HepG2 (cell line): ENCODE measurements around the gene MAGI1. TPM values are rescaled to one million over a fixed set of nuclear protein-coding genes. Genes with fewer than 3 reads are reported as not detected.

Source experiments
- ELF3 ChIP-seq: IDR thresholded peaks from 2 replicates; pipeline ENCODE4 v1.6.1; 2016; ENCODE audit warnings: missing genetic modification reagents, missing compliant biosample characterization
- FOXP1 ChIP-seq, 2 experiments: fragments of 450-650 bp in 1 of 2; IDR thresholded peaks; 2 replicates each; pipeline ENCODE4 v1.6.1; 2017 to 2018; ENCODE audit warnings: antibody characterized with exemption in 1 of 2
- KAT2B ChIP-seq: fragments of 150-350 bp; IDR thresholded peaks from 2 replicates; pipeline ENCODE4 v1.6.1; 2014; ENCODE audit warnings: low read depth, low read length, borderline replicate concordance
- LCORL ChIP-seq, 2 experiments: fragments of 450-650 bp in 1 of 2; sonication (generic) in 1 of 2; formaldehyde crosslinking in 1 of 2; IDR thresholded peaks; 2 replicates each; pipeline versions ENCODE4 v1.5.0 to v1.6.1; 2017 to 2020; ENCODE audit warnings: antibody characterized with exemption in 1 of 2, missing genetic modification reagents in 1 of 2
- MATR3 ChIP-seq: sonication (generic); formaldehyde crosslinking; IDR thresholded peaks from 2 replicates; pipeline ENCODE4 v1.4.0; 2020; ENCODE audit warnings: missing genetic modification reagents
- ONECUT2 ChIP-seq: sonication (generic); formaldehyde crosslinking; IDR thresholded peaks from 2 replicates; pipeline ENCODE4 v1.4.0; 2020; ENCODE audit warnings: missing genetic modification reagents
- RARA ChIP-seq: IDR thresholded peaks from 2 replicates; pipeline ENCODE4 v1.6.1; 2016; ENCODE audit warnings: missing genetic modification reagents, missing compliant biosample characterization
- TEAD3 ChIP-seq: optimal IDR thresholded peaks from 2 replicates; pipeline ENCODE3; 2016; ENCODE audit warnings: borderline replicate concordance
- YEATS4 ChIP-seq: sonication (generic); formaldehyde crosslinking; IDR thresholded peaks from 2 replicates; pipeline ENCODE4 v1.4.0; 2020; ENCODE audit warnings: missing genetic modification reagents, borderline replicate concordance
- ZEB1 ChIP-seq: IDR thresholded peaks from 2 replicates; pipeline ENCODE4 v1.6.1; 2012; ENCODE audit warnings: mild to moderate bottlenecking, low read depth, inconsistent platforms; ENCODE audit not compliant: insufficient replicate concordance
- ZFAT ChIP-seq: sonication (generic); formaldehyde crosslinking; conservative IDR thresholded peaks from 2 replicates; pipeline ENCODE4 v1.8.1; 2023; ENCODE audit warnings: missing genetic modification reagents, inconsistent platforms
- ZNF556 ChIP-seq: sonication (generic); formaldehyde crosslinking; IDR thresholded peaks from 2 replicates; pipeline ENCODE4 v1.4.0; 2020; ENCODE audit warnings: mild to moderate bottlenecking, missing genetic modification reagents, borderline replicate concordance
- ZNF570 ChIP-seq: sonication (generic); formaldehyde crosslinking; IDR thresholded peaks from 2 replicates; pipeline ENCODE4 v1.4.0; 2020; ENCODE audit warnings: mild to moderate bottlenecking, missing genetic modification reagents, borderline replicate concordance
- ZNF572 ChIP-seq: sonication (generic); formaldehyde crosslinking; IDR thresholded peaks from 2 replicates; pipeline ENCODE4 v1.5.1; 2020; ENCODE audit warnings: mild to moderate bottlenecking, missing genetic modification reagents
- ZNF670 ChIP-seq: sonication (generic); formaldehyde crosslinking; IDR thresholded peaks from 2 replicates; pipeline ENCODE4 v1.8.0; 2022; ENCODE audit warnings: mild to moderate bottlenecking, missing genetic modification reagents, borderline replicate concordance
- polyA plus RNA-seq, 8 experiments: library from polyadenylated mRNA; depleted of rRNA in 3 of 8; stranded (reverse) in 7 of 8; unstranded in 1 of 8; fragments of >200 nt; fragmentation: Illumina TruSeq in 4 of 8; extraction: Trizol in 4 of 8; gene quantifications; 2 replicates each; pipeline versions ENCODE4 v1.2.1 to v1.2.3, GENCODE V29; 2011 to 2016; ENCODE audit warnings: low read depth in 4 of 8, missing spikeins in 1 of 8, mixed read lengths in 1 of 8; ENCODE audit not compliant: insufficient read depth in 1 of 8
- total RNA-seq, 5 experiments: library from RNA; depleted of rRNA; stranded (reverse); fragments of >200 nt; fragmentation: Illumina TruSeq; extraction: Trizol; gene quantifications; 2 replicates each; pipeline ENCODE4 v1.2.3, GENCODE V29; 2016; ENCODE audit warnings: low read depth in 1 of 5
- TF ChIP-seq, protein P1 (sequence below): sonication (generic); formaldehyde crosslinking; IDR thresholded peaks from 2 replicates; pipeline ENCODE4 v1.4.0; 2020; ENCODE audit warnings: low read depth, missing genetic modification reagents
- TF ChIP-seq, protein P2 (sequence below): sonication (generic); formaldehyde crosslinking; conservative IDR thresholded peaks from 2 replicates; pipeline ENCODE4 v1.4.0; 2020; ENCODE audit warnings: missing genetic modification reagents
- TF ChIP-seq, protein P3 (sequence below): sonication (generic); formaldehyde crosslinking; IDR thresholded peaks from 2 replicates; pipeline ENCODE4 v1.4.0; 2020; ENCODE audit warnings: missing genetic modification reagents, low read depth, mild to moderate bottlenecking, borderline replicate concordance
- TF ChIP-seq, protein P4 (sequence below): sonication (generic); formaldehyde crosslinking; IDR thresholded peaks from 2 replicates; pipeline ENCODE4 v1.4.0; 2020; ENCODE audit warnings: missing genetic modification reagents, borderline replicate concordance
- TF ChIP-seq, protein P5 (sequence below): sonication (generic); formaldehyde crosslinking; IDR thresholded peaks from 2 replicates; pipeline ENCODE4 v1.4.0; 2020; ENCODE audit warnings: missing genetic modification reagents

Gene MAGI1
- total and polyA plus RNA-seq, 2 of the 13 experiments (the other 11 are each of a cell fraction or from before 2014, with no cell fraction given), result 22.2 to 26.0 TPM

DNA sequence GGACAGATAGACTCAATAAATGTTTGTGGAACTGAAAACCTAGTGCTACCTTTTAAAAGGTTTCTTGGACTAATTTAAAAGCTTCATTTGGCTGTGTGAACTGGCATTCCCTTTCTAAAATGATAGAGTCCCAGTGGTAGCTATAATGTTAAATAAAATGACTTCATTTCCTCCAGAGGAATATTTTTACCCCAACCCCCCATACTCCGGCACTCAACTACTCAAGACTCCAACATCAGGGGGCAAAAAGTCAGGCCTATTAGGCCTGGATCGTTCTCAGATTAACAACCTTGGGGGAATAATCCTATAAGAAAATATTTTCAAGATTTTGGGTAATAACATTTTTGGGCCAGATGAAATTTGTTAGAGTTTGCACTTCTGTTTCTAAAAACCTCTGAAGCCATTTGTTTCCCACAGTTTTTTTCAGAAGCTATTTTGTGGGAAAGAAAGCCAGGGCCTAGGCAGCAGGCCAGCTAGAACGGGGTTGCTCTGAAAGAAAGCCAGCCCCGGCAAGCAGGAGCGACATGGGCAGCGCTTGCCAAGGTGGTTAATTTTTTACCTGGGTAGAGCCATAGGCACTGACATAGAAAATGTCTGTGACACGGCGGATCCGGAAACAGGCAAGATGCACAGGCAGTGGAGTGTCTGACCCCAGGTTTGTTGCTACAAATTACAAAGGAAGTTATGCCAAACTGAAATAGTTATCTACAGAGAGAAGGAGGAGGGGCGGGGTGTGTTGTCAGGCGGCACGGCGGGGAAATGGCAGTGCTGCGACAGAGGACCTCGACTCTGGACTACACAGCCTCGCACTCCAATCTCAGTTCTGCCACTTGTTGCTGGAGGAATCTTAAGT, 84.6 kb downstream of the MAGI1 start (continued):
- TF ChIP-seq, protein P1, sequence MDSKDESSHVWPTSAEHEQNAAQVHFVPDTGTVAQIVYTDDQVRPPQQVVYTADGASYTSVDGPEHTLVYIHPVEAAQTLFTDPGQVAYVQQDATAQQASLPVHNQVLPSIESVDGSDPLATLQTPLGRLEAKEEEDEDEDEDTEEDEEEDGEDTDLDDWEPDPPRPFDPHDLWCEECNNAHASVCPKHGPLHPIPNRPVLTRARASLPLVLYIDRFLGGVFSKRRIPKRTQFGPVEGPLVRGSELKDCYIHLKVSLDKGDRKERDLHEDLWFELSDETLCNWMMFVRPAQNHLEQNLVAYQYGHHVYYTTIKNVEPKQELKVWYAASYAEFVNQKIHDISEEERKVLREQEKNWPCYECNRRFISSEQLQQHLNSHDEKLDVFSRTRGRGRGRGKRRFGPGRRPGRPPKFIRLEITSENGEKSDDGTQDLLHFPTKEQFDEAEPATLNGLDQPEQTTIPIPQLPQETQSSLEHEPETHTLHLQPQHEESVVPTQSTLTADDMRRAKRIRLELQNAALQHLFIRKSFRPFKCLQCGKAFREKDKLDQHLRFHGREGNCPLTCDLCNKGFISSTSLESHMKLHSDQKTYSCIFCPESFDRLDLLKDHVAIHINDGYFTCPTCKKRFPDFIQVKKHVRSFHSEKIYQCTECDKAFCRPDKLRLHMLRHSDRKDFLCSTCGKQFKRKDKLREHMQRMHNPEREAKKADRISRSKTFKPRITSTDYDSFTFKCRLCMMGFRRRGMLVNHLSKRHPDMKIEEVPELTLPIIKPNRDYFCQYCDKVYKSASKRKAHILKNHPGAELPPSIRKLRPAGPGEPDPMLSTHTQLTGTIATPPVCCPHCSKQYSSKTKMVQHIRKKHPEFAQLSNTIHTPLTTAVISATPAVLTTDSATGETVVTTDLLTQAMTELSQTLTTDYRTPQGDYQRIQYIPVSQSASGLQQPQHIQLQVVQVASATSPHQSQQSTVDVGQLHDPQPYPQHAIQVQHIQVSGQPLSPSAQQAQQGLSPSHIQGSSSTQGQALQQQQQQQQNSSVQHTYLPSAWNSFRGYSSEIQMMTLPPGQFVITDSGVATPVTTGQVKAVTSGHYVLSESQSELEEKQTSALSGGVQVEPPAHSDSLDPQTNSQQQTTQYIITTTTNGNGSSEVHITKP (CRISPR knock-in tag), result no peak
- no peak for TF ChIP-seq KAT2B
- no peak for TF ChIP-seq MATR3
- TF ChIP-seq, protein P2, sequence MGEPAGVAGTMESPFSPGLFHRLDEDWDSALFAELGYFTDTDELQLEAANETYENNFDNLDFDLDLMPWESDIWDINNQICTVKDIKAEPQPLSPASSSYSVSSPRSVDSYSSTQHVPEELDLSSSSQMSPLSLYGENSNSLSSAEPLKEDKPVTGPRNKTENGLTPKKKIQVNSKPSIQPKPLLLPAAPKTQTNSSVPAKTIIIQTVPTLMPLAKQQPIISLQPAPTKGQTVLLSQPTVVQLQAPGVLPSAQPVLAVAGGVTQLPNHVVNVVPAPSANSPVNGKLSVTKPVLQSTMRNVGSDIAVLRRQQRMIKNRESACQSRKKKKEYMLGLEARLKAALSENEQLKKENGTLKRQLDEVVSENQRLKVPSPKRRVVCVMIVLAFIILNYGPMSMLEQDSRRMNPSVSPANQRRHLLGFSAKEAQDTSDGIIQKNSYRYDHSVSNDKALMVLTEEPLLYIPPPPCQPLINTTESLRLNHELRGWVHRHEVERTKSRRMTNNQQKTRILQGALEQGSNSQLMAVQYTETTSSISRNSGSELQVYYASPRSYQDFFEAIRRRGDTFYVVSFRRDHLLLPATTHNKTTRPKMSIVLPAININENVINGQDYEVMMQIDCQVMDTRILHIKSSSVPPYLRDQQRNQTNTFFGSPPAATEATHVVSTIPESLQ (CRISPR knock-in tag), result no peak
- no peak for TF ChIP-seq ONECUT2
- TF ChIP-seq, protein P3, sequence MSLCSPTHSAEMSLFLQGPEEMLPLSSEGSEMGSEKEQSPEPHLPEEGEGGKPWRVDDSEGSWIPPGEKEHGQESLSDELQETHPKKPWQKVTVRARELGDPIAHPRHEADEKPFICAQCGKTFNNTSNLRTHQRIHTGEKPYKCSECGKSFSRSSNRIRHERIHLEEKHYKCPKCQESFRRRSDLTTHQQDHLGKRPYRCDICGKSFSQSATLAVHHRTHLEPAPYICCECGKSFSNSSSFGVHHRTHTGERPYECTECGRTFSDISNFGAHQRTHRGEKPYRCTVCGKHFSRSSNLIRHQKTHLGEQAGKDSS (CRISPR knock-in tag), result no peak
- TF ChIP-seq, protein P4, sequence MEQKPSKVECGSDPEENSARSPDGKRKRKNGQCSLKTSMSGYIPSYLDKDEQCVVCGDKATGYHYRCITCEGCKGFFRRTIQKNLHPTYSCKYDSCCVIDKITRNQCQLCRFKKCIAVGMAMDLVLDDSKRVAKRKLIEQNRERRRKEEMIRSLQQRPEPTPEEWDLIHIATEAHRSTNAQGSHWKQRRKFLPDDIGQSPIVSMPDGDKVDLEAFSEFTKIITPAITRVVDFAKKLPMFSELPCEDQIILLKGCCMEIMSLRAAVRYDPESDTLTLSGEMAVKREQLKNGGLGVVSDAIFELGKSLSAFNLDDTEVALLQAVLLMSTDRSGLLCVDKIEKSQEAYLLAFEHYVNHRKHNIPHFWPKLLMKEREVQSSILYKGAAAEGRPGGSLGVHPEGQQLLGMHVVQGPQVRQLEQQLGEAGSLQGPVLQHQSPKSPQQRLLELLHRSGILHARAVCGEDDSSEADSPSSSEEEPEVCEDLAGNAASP (CRISPR knock-in tag), result no peak
- peak; percentile 84 for TF ChIP-seq ELF3
- no peak for TF ChIP-seq ZNF670 (CRISPR knock-in tag)
- TF ChIP-seq ZNF556 (CRISPR knock-in tag), result no peak
- TF ChIP-seq ZNF572 (CRISPR knock-in tag), result no peak
- TF ChIP-seq FOXP1 (IDR thresholded peaks at IDR 0.05), result no peak
- peak; percentile 50; the same call in 1 of the 2 replicates for TF ChIP-seq FOXP1 (CRISPR knock-in tag; IDR thresholded peaks at IDR 0.05)
- TF ChIP-seq, protein P5, sequence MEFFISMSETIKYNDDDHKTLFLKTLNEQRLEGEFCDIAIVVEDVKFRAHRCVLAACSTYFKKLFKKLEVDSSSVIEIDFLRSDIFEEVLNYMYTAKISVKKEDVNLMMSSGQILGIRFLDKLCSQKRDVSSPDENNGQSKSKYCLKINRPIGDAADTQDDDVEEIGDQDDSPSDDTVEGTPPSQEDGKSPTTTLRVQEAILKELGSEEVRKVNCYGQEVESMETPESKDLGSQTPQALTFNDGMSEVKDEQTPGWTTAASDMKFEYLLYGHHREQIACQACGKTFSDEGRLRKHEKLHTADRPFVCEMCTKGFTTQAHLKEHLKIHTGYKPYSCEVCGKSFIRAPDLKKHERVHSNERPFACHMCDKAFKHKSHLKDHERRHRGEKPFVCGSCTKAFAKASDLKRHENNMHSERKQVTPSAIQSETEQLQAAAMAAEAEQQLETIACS (CRISPR knock-in tag), result no peak
- peak; percentile 78 for TF ChIP-seq ZEB1
- 0 out of 2 replicates have a peak, but pooled peaks have one; percentile 11 for TF ChIP-seq YEATS4 (CRISPR knock-in tag)
- TF ChIP-seq LCORL (IDR thresholded peaks at IDR 0.05), result no peak
- TF ChIP-seq LCORL (CRISPR knock-in tag; IDR thresholded peaks at IDR 0.05), result no peak
- TF ChIP-seq ZNF570, result no peak
- TF ChIP-seq RARA (CRISPR knock-in tag), result peak; percentile 52; the same call in 1 of the 2 replicates
- peak; percentile 6 for TF ChIP-seq TEAD3
- TF ChIP-seq ZFAT (CRISPR knock-in tag), result no peak
